ENCODE data around the gene FCGR1A.
"Not testable (repeated sequence)": the region's sequence is repeated elsewhere in the genome, so short reads cannot be mapped to it uniquely, and the experiment has no call there.

FCGR1A gene

DNA sequence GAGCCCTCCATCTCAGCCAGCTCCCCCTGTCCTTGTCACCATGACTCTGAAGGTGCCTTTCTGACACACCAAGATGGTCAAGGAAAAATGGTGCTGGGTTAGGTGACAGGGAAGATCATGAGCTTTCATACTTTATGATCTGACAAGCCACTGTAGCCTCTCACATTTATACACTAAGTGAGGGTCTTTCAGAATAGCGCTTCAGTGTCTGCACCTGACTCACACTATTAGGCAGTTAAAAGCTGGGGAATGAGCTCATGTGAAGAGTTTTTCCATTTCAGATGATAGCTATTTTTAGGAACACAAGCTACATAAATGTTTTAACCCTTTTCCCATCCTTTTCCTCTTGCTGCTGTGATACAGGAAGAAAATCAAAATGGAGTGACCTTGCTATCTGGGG is 4.2 kb upstream of the FCGR1A start:
- not testable (repeated sequence) for H3K27me3 ChIP-seq (ENCODE audit: control insufficient read depth in 1 of 2, insufficient read depth in 2 of 2, low read length in 2 of 2); H3K27ac ChIP-seq (ENCODE audit: low read length); H3K36me3 ChIP-seq (ENCODE audit: control insufficient read depth in 2 of 2, insufficient read depth in 2 of 2, low read length in 2 of 2); H3K9me3 ChIP-seq (ENCODE audit: control insufficient read depth in 2 of 2, low read length in 2 of 2); H3K9ac ChIP-seq (ENCODE audit: low read length in 2 of 2); H3K4me3 ChIP-seq (ENCODE audit: low read length in 2 of 2); H3K4me1 ChIP-seq (ENCODE audit: control insufficient read depth, insufficient read depth, low read length)

DNA sequence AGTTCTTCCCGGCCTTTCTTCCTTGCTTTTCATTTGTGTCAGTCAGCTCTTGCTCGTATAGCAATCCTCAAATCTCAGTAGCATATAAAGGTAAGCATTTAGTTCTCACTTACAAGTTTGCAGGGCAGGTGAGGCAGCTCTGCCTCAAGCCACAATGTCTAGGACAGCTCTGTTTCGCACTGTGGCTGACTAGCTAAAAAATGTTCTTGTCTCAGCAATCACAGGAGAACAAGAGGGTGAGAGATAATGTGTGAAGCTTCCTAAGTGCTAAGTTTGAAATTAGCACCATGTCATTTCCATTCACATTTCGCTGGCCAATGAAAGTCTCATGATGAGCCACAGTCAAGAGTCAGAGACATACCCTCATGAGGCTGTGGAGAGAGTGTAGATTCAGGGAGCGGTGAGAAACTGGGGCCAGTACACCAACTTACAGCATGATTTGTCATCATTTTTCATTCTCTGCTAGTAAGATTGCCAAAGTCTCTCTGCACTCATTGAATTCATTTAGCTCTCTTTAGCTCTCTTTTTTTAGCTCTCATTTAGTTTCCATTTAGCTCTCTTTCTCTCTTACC is 995 bp upstream of the FCGR1A start:
- not testable (repeated sequence) for H3K9ac ChIP-seq (ENCODE audit: low read length in 2 of 2); H3K4me1 ChIP-seq (ENCODE audit: control insufficient read depth, insufficient read depth, low read length); H3K9me3 ChIP-seq (ENCODE audit: control insufficient read depth in 2 of 2, low read length in 2 of 2); H3K36me3 ChIP-seq (ENCODE audit: control insufficient read depth in 2 of 2, insufficient read depth in 2 of 2, low read length in 2 of 2); H3K4me3 ChIP-seq (ENCODE audit: low read length in 2 of 2); H3K27ac ChIP-seq (ENCODE audit: low read length); H3K27me3 ChIP-seq (ENCODE audit: control insufficient read depth in 1 of 2, insufficient read depth in 2 of 2, low read length in 2 of 2)

DNA sequence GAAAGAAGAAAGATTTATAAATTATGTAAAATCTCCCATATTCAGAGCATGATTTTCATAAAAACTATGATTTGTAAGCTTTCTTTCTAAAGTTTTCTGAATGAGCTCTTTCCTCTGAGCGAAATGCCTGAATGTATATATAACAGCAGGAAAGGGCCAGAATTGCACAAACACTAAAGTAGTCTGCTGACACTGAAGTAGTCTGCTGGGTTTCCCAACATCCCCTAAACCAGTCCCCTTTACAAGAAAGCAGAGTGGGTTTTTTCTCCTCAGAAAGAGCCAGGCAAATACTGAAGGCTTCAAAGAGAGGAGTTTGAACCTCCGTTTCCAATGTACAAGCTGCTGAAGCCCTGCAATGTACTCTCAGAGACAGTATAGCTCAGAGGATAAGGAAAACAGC is 795 bp downstream of the FCGR1A start:
- H3K4me3 ChIP-seq (ENCODE audit: low read length in 2 of 2); H3K9ac ChIP-seq (ENCODE audit: low read length in 2 of 2); H3K27me3 ChIP-seq (ENCODE audit: control insufficient read depth in 1 of 2, insufficient read depth in 2 of 2, low read length in 2 of 2); H3K36me3 ChIP-seq (ENCODE audit: control insufficient read depth in 2 of 2, insufficient read depth in 2 of 2, low read length in 2 of 2); H3K27ac ChIP-seq (ENCODE audit: low read length); H3K4me1 ChIP-seq (ENCODE audit: control insufficient read depth, insufficient read depth, low read length); H3K9me3 ChIP-seq (ENCODE audit: control insufficient read depth in 2 of 2, low read length in 2 of 2): not testable (repeated sequence)

DNA sequence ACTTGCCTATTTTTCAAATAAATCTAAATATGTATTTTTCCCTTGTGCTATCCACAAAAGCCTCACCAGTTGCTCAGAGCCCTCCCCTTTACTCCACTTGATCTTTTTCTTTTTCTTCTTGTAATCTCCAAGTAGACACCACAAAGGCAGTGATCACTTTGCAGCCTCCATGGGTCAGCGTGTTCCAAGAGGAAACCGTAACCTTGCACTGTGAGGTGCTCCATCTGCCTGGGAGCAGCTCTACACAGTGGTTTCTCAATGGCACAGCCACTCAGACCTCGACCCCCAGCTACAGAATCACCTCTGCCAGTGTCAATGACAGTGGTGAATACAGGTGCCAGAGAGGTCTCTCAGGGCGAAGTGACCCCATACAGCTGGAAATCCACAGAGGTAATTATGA is 1.4 kb downstream of the FCGR1A start:
- H3K9ac ChIP-seq (ENCODE audit: low read length in 2 of 2); H3K27me3 ChIP-seq (ENCODE audit: control insufficient read depth in 1 of 2, insufficient read depth in 2 of 2, low read length in 2 of 2); H3K9me3 ChIP-seq (ENCODE audit: control insufficient read depth in 2 of 2, low read length in 2 of 2); H3K27ac ChIP-seq (ENCODE audit: low read length); H3K36me3 ChIP-seq (ENCODE audit: control insufficient read depth in 2 of 2, insufficient read depth in 2 of 2, low read length in 2 of 2); H3K4me3 ChIP-seq (ENCODE audit: low read length in 2 of 2); H3K4me1 ChIP-seq (ENCODE audit: control insufficient read depth, insufficient read depth, low read length): not testable (repeated sequence)

DNA sequence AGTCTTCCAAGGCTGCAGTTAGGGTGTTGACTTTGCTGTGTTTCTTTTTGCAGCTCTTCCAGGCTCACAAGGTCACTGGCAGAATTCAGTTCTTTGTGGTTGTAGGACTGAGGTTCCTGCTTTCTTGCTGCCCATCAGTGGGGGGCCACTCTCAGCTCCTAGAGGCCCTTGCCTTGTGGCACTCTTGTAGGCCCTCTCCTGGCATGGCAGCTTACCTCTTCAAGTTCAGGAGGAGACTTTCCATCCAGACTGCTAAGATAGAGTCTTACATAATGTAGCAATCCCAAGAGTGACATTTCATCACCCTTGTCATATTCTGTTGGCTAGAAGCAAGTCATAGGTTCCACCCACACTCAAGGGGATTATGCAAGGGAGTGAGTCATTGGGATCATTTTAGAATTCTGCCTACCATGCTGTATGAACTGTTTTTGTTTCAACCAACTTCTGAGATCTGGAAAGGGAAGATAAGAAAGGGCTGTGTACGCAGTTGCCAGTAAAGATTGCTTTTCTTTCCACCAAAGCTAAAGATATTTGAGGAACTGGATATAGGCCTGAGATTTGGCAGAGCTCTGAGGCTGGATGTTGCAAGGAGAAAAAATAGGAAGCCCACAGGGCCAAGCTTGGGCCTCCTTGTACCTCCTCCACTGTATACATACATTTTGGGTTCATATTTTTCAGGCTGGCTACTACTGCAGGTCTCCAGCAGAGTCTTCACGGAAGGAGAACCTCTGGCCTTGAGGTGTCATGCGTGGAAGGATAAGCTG is 5.4 kb downstream of the FCGR1A start:
- H3K4me3 ChIP-seq (ENCODE audit: low read length in 2 of 2); H3K4me1 ChIP-seq (ENCODE audit: control insufficient read depth, insufficient read depth, low read length); H3K27me3 ChIP-seq (ENCODE audit: control insufficient read depth in 1 of 2, insufficient read depth in 2 of 2, low read length in 2 of 2); H3K27ac ChIP-seq (ENCODE audit: low read length); H3K9ac ChIP-seq (ENCODE audit: low read length in 2 of 2); H3K36me3 ChIP-seq (ENCODE audit: control insufficient read depth in 2 of 2, insufficient read depth in 2 of 2, low read length in 2 of 2); H3K9me3 ChIP-seq (ENCODE audit: control insufficient read depth in 2 of 2, low read length in 2 of 2): not testable (repeated sequence)

DNA sequence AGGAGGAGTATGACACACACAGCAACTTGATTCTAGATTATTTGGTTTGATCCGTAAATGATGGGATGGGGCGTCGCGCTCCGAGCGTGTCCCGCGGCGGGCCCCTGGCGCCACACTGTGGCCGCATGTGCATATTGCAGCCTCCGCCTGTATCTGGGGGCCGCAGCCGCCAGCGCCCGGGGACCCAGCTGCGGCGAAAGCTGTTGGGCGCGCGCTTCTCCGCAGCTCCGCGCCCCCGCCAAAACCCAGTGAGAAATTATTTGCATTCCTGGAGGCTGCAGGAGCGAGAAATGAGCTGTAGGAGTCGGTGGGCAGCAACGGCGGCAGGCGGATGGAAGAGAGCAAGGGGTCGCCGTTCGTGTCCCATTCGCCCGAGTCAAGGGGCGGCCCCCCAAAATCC is 10.0 kb downstream of the FCGR1A start:
- H3K9ac ChIP-seq (ENCODE audit: low read length in 2 of 2) = not testable (repeated sequence)
- peak overlapping the region in 1 of 2 donors; percentile 69 for H3K4me3 ChIP-seq (ENCODE audit: low read length in 2 of 2)

DNA sequence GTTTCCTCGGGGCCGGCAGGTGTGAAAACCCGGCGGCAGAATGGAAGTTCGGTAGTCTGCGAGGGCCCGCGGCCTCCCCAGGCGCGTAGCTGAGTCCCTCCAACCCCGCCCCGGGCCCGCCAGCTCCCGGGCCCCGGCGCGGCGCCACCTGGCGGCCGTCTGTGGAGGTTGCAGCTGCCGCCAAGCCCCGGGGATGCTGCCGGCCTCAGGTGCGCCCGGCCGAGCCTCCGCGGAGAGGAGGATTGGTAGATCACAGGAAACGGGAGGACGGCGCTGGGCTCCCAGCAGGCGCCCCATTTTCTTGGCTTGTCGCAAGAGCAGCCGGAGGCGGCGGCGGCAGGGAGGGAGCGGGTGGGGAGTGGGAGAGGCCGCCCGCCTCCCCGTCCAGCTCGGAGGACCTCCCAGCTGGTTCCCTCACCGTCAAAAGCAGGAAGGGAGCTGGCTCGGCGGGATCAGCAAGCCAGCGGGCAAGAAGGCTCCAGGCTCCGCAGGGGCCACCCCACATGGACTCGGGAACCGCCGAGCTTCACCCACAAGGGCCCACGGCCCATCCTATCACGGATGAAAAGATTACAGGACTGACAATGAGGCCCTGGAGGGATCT is 10.5 kb downstream of the FCGR1A start:
- not testable (repeated sequence) for H3K27me3 ChIP-seq (ENCODE audit: control insufficient read depth in 1 of 2, insufficient read depth in 2 of 2, low read length in 2 of 2); H3K9ac ChIP-seq (ENCODE audit: low read length in 2 of 2); H3K4me1 ChIP-seq (ENCODE audit: control insufficient read depth, insufficient read depth, low read length); H3K9me3 ChIP-seq (ENCODE audit: control insufficient read depth in 2 of 2, low read length in 2 of 2); H3K36me3 ChIP-seq (ENCODE audit: control insufficient read depth in 2 of 2, insufficient read depth in 2 of 2, low read length in 2 of 2)
- Histone ChIP-seq H3K4me3 (ENCODE audit: low read length in 2 of 2) (peak overlapping the region in 1 of 2 donors; percentile 69), H3K27ac (ENCODE audit: low read length) (peak overlapping the region; percentile 18)

More for the DNA sequence above, 10.0 kb downstream of the FCGR1A start:
- H3K4me1 ChIP-seq (ENCODE audit: control insufficient read depth, insufficient read depth, low read length); H3K27me3 ChIP-seq (ENCODE audit: control insufficient read depth in 1 of 2, insufficient read depth in 2 of 2, low read length in 2 of 2); H3K9me3 ChIP-seq (ENCODE audit: control insufficient read depth in 2 of 2, low read length in 2 of 2); H3K36me3 ChIP-seq (ENCODE audit: control insufficient read depth in 2 of 2, insufficient read depth in 2 of 2, low read length in 2 of 2): not testable (repeated sequence)
- H3K27ac ChIP-seq (ENCODE audit: low read length) = peak overlapping the region; percentile 18

DNA sequence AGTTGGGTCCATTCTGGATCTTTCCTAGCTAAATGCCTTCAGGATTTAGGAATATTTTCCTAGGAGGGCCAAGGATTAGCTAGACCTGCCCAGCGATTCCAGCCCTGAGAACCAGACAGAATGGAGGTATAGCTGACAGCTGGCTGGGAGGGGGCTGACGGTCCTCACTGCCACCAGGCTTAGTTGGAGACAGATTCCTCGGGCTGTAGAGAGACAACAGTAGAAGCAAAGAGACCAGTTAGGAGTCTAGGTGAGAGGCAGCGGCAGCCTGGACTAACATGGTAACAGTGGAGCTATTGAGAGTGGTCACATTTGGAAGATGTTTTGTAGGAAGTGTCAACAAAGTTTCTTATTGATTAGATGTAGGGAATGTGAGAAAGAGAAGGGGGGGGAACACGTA is 11.4 kb downstream of the FCGR1A start:
- H3K27ac ChIP-seq (ENCODE audit: low read length) = not testable (repeated sequence)

DNA sequence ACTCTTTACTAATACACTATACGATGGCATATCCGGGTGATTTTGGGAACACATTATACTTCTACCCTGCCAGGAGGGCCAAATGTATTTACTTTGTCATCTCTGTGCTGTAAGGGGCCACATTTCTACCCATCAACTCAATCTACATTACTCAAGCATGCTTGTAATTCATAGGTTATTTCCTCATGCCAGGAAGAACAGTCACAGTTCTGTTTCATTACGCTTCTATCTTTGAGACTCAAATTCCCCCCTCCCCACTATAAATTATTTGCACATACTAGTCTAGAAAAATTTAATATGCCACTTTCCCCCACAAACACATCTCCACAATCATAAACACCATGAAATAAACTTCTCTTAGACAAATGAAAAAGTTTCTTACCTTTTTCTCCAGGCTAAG is 19.1 kb downstream of the FCGR1A start:
- H3K9me3 ChIP-seq (ENCODE audit: control insufficient read depth in 2 of 2, low read length in 2 of 2); H3K27me3 ChIP-seq (ENCODE audit: control insufficient read depth in 1 of 2, insufficient read depth in 2 of 2, low read length in 2 of 2); H3K4me1 ChIP-seq (ENCODE audit: control insufficient read depth, insufficient read depth, low read length); H3K27ac ChIP-seq (ENCODE audit: low read length); H3K4me3 ChIP-seq (ENCODE audit: low read length in 2 of 2); H3K36me3 ChIP-seq (ENCODE audit: control insufficient read depth in 2 of 2, insufficient read depth in 2 of 2, low read length in 2 of 2); H3K9ac ChIP-seq (ENCODE audit: low read length in 2 of 2): not testable (repeated sequence)

More for the DNA sequence above, 11.4 kb downstream of the FCGR1A start:
- not testable (repeated sequence) for H3K36me3 ChIP-seq (ENCODE audit: control insufficient read depth in 2 of 2, insufficient read depth in 2 of 2, low read length in 2 of 2); H3K9ac ChIP-seq (ENCODE audit: low read length in 2 of 2); H3K27me3 ChIP-seq (ENCODE audit: control insufficient read depth in 1 of 2, insufficient read depth in 2 of 2, low read length in 2 of 2); H3K9me3 ChIP-seq (ENCODE audit: control insufficient read depth in 2 of 2, low read length in 2 of 2); H3K4me3 ChIP-seq (ENCODE audit: low read length in 2 of 2); H3K4me1 ChIP-seq (ENCODE audit: control insufficient read depth, insufficient read depth, low read length)

DNA sequence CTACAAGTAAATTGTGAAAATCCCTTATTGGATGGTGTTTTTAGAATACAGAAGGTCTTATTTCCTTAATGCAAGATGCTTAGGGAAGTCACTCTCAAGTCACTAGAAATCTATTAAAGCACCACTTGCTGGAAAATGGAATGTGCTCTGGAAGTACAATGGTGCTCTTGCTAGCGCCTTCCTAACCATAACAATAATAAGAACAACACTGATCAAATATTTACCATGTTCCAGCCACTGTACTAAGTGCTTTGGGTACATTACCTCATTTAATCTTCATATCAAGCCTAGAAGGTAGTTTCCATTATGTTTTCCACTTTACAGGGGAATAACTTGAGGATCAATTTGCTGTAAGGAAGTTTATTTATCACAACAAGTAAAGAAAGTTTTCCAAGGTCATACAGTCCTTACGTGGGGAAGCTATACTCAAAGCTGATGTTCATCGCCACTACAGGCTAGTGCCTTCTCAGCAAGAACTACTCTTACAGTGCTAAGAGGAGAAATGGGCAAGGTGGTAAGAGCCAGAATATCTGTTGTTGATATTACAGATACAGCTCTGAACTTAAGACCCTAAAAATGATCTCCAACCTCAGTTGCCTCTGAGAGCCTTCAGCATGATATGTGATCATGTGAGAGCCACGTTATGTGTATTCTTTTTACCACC is 22.1 kb downstream of the FCGR1A start:
- not testable (repeated sequence) for H3K9ac ChIP-seq (ENCODE audit: low read length in 2 of 2); H3K36me3 ChIP-seq (ENCODE audit: control insufficient read depth in 2 of 2, insufficient read depth in 2 of 2, low read length in 2 of 2); H3K4me3 ChIP-seq (ENCODE audit: low read length in 2 of 2); H3K4me1 ChIP-seq (ENCODE audit: control insufficient read depth, insufficient read depth, low read length); H3K27ac ChIP-seq (ENCODE audit: low read length); H3K27me3 ChIP-seq (ENCODE audit: control insufficient read depth in 1 of 2, insufficient read depth in 2 of 2, low read length in 2 of 2); H3K9me3 ChIP-seq (ENCODE audit: control insufficient read depth in 2 of 2, low read length in 2 of 2)

Measured in stomach smooth muscle (tissue), 2 donors.